ENCODE measurements around the gene NWD2. TPM values are rescaled to one million over a fixed set of nuclear protein-coding genes. Genes with fewer than 3 reads are reported as not detected.
"Not testable (repeated sequence)": the region's sequence is repeated elsewhere in the genome, so short reads cannot be mapped to it uniquely, and the experiment has no call there.

Gene NWD2
- total RNA-seq, 1 donor from 2014 or later = not detected

DNA sequence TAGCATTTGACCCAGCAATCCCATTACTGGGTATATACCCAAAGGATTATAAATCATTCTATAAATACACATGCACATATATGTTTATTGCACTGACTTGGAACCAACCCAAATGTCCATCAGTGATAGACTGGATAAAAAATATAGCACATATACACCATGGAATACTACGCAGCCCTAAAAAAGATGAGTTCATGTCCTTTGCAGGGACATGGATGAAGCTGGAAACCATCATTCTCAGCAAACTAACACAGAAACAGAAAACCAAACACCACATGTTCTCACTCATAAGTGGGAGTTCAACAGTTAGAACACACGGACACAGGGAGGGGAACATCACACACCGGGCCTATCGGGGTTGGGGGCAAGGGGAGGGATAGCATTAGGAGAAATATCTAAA, 250.8 kb downstream of the NWD2 start:
- DNase-seq (ENCODE audit: low read depth) = not testable (repeated sequence)

Small RNAs within 50 kb of the gene (microRNA-seq; reads per million reads assigned to microRNA genes)
- gene MIR4801 = not detected
